MM.1S (cell line): ENCODE data around the gene PDE6B.

ENCODE experiments used
- DNase-seq: peaks from one replicate; pipeline ENCODE4 v3.0.0-alpha.2; 2015
- H2AFZ ChIP-seq: fragments of 300-600 bp; sonication (generic); 2 replicates; pipeline ENCODE4 v1.6.0; 2016; ENCODE audit warnings: antibody characterized with exemption, low read length
- H3F3A ChIP-seq: fragments of 300-600 bp; sonication (generic); 2 replicates; pipeline ENCODE4 v1.6.1; 2016; ENCODE audit warnings: mild to moderate bottlenecking, antibody characterized with exemption, low read length, moderate library complexity, mixed read lengths; ENCODE audit not compliant: insufficient read depth
- H3K27ac ChIP-seq: fragments of 300-600 bp; sonication (generic); 2 replicates; pipeline ENCODE4 v1.5.1; 2016; ENCODE audit warnings: mild to moderate bottlenecking, low read length
- H3K27me3 ChIP-seq: fragments of 300-600 bp; sonication (generic); replicated peaks from 2 replicates; pipeline ENCODE4 v1.6.0; 2016; ENCODE audit warnings: low read length; ENCODE audit not compliant: insufficient read depth
- H3K36me3 ChIP-seq: fragments of 300-600 bp; sonication (generic); replicated peaks from 2 replicates; pipeline ENCODE4 v1.6.1; 2016; ENCODE audit warnings: mild to moderate bottlenecking, low read length, mixed read lengths; ENCODE audit not compliant: insufficient read depth
- H3K4me1 ChIP-seq: fragments of 300-600 bp; sonication (generic); 2 replicates; pipeline ENCODE4 v1.6.1; 2016; ENCODE audit warnings: low read length, mixed read lengths
- H3K4me2 ChIP-seq: fragments of 300-600 bp; sonication (generic); 2 replicates; pipeline ENCODE4 v1.6.0; 2016; ENCODE audit warnings: low read depth, low read length
- H3K4me3 ChIP-seq: fragments of 300-600 bp; sonication (generic); 2 replicates; pipeline ENCODE4 v1.5.1; 2016; ENCODE audit warnings: low read length, mixed read lengths
- H3K79me2 ChIP-seq: fragments of 300-600 bp; sonication (generic); 2 replicates; pipeline ENCODE4 v1.6.1; 2016; ENCODE audit warnings: mixed run types, low read length, mixed read lengths
- H3K9ac ChIP-seq: fragments of 300-600 bp; sonication (generic); 2 replicates; pipeline ENCODE4 v1.6.1; 2016; ENCODE audit warnings: low read length, mixed read lengths
- H3K9me2 ChIP-seq: fragments of 300-600 bp; sonication (generic); replicated peaks from 2 replicates; pipeline ENCODE4 v1.6.1; 2016; ENCODE audit warnings: mild to moderate bottlenecking, low read length, mixed read lengths; ENCODE audit not compliant: insufficient read depth
- H3K9me3 ChIP-seq: fragments of 300-600 bp; sonication (generic); replicated peaks from 2 replicates; pipeline ENCODE4 v1.6.1; 2016; ENCODE audit warnings: mild to moderate bottlenecking, low read length, mixed read lengths; ENCODE audit not compliant: insufficient read depth
- H4K20me1 ChIP-seq: fragments of 300-600 bp; sonication (generic); 2 replicates; pipeline ENCODE4 v1.6.1; 2016; ENCODE audit warnings: mild to moderate bottlenecking, low read length, moderate library complexity, mixed read lengths; ENCODE audit not compliant: insufficient read depth
- EZH2 ChIP-seq: fragments of 300-600 bp; sonication (generic); optimal IDR thresholded peaks from 2 replicates; pipeline ENCODE3; 2017; ENCODE audit warnings: low read depth, mild to moderate bottlenecking, antibody characterized with exemption, low read length, mixed read lengths
- EZH2phosphoT487 ChIP-seq: fragments of 300-600 bp; sonication (generic); IDR thresholded peaks from 2 replicates; pipeline ENCODE4 v1.6.1; 2018; ENCODE audit warnings: antibody characterized with exemption, low read length
- TF ChIP-seq, protein P1 (sequence below): fragments of 300-600 bp; sonication (generic); IDR thresholded peaks from 2 replicates; pipeline ENCODE4 v1.5.1; 2016; ENCODE audit warnings: antibody characterized with exemption, low read length, mixed read lengths

Gene PDE6B

GRCh38 chr4:653831-654502, 28.6 kb downstream of the PDE6B start:
- H3K9ac ChIP-seq: no peak overlapping the region
- no peaks in the 10 kb centered on the region for H3K9me3 ChIP-seq
- H3K4me2 ChIP-seq: no peak overlapping the region
- no peaks in the 10 kb centered on the region for H4K20me1 ChIP-seq
- DNase-seq: no peak
- H3K36me3 ChIP-seq: no peaks in the 10 kb centered on the region
- no peaks in the 10 kb centered on the region for H3K9me2 ChIP-seq
- no peaks in the 10 kb centered on the region for H3K27me3 ChIP-seq
- H3F3A ChIP-seq: no peaks in the 10 kb centered on the region
- no peak overlapping the region for H2AFZ ChIP-seq
- no peak overlapping the region for H3K27ac ChIP-seq
- no peaks in the 10 kb centered on the region for H3K79me2 ChIP-seq
- TF ChIP-seq EZH2 (no peak), EZH2phosphoT487 (no peak)
- TF ChIP-seq, protein P1, sequence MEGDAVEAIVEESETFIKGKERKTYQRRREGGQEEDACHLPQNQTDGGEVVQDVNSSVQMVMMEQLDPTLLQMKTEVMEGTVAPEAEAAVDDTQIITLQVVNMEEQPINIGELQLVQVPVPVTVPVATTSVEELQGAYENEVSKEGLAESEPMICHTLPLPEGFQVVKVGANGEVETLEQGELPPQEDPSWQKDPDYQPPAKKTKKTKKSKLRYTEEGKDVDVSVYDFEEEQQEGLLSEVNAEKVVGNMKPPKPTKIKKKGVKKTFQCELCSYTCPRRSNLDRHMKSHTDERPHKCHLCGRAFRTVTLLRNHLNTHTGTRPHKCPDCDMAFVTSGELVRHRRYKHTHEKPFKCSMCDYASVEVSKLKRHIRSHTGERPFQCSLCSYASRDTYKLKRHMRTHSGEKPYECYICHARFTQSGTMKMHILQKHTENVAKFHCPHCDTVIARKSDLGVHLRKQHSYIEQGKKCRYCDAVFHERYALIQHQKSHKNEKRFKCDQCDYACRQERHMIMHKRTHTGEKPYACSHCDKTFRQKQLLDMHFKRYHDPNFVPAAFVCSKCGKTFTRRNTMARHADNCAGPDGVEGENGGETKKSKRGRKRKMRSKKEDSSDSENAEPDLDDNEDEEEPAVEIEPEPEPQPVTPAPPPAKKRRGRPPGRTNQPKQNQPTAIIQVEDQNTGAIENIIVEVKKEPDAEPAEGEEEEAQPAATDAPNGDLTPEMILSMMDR: no peak
- no peak overlapping the region for H3K4me3 ChIP-seq
- H3K4me1 ChIP-seq: no peaks in the 10 kb centered on the region

GRCh38 chr4:654503-654845, 29.1 kb downstream of the PDE6B start:
- no peak for DNase-seq
- Histone ChIP-seq H3F3A (no peaks in the 10 kb centered on the region), H3K9me3 (no peaks in the 10 kb centered on the region), H3K4me1 (no peaks in the 10 kb centered on the region), H3K27me3 (no peaks in the 10 kb centered on the region), H2AFZ (no peak overlapping the region), H3K4me3 (no peak overlapping the region), H3K36me3 (no peaks in the 10 kb centered on the region), H3K79me2 (no peaks in the 10 kb centered on the region), H3K9ac (no peak overlapping the region), H3K4me2 (no peak overlapping the region), H3K27ac (no peak overlapping the region), H4K20me1 (no peaks in the 10 kb centered on the region), H3K9me2 (no peaks in the 10 kb centered on the region)
- no peak for TF ChIP-seq EZH2
- no peak for TF ChIP-seq EZH2phosphoT487
- TF ChIP-seq, protein P1: no peak

GRCh38 chr4:654871-655463, 29.6 kb downstream of the PDE6B start:
- no peaks in the 10 kb centered on the region for H3K4me1 ChIP-seq
- H3F3A ChIP-seq: no peaks in the 10 kb centered on the region
- H3K4me3 ChIP-seq: no peak overlapping the region
- H2AFZ ChIP-seq: no peak overlapping the region
- H3K36me3 ChIP-seq: no peaks in the 10 kb centered on the region
- no peak overlapping the region for H3K27ac ChIP-seq
- no peaks in the 10 kb centered on the region for H4K20me1 ChIP-seq
- H3K9me2 ChIP-seq: no peaks in the 10 kb centered on the region
- H3K27me3 ChIP-seq: no peaks in the 10 kb centered on the region
- no peak overlapping the region for H3K9ac ChIP-seq
- no peaks in the 10 kb centered on the region for H3K79me2 ChIP-seq
- H3K9me3 ChIP-seq: no peaks in the 10 kb centered on the region
- TF ChIP-seq EZH2phosphoT487: no peak
- TF ChIP-seq, protein P1: no peak
- TF ChIP-seq EZH2: no peak
- H3K4me2 ChIP-seq: no peak overlapping the region
- DNase-seq: no peak
